ENCODE results near the gene CAPN12.
A peak's percentile ranks its signal among the peaks of the same experiment; 100 is the strongest.
"Not testable (repeated sequence)": the region's sequence is repeated elsewhere in the genome, so short reads cannot be mapped to it uniquely, and the experiment has no call there.

CAPN12 gene

GRCh38 chr19:38770949-38771275, 26.6 kb upstream of the CAPN12 start:
- DNase-seq: not testable (repeated sequence)

- not testable (repeated sequence) for DNase-seq
These were observed 26.1 kb upstream of the CAPN12 start for GRCh38 chr19:38770228-38770948.

- peak; percentile 51 for DNase-seq
These were observed 25.4 kb upstream of the CAPN12 start for GRCh38 chr19:38769635-38770211.

- no peak for DNase-seq
These were observed 22.2 kb upstream of the CAPN12 start for GRCh38 chr19:38766276-38767047.

DNA sequence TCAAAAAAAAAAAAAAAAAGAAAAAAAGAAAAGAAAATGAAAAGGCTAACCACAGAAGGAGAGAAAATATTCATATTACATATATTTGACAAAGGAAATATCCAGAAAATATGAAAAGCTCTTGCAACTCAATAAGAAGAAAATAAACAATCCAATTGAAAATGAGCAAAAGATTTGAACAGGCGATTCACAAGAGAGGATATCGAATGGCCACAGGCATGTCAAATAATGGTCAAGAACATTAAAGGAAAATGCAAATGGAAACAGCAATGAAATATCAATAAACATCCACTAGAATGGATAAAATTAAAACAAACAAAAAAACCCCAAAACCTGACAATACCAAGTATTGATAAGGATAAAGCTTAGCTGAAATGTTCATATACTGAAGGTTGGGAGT, 20.9 kb upstream of the CAPN12 start:
- DNase-seq: no peak

DNA sequence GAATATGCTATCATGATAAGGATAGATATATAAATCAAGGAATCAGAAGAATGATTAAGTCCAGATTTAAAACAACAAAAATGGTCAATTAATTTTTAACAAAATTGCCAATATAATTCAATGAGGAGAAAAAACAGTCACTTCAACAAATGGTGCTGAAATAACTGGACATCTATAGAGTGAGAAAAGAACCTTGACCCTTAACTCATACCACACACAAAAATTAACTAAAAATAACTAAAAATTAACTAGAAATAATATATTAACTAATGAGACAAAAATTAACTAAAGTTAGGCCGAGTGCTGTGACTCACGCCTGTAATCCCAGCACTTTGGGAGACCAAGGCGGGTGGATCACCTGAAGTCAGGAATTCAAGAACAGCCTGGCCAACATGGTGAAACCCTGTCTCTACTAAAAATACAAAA, 19.5 kb upstream of the CAPN12 start:
- DNase-seq: no peak

DNA sequence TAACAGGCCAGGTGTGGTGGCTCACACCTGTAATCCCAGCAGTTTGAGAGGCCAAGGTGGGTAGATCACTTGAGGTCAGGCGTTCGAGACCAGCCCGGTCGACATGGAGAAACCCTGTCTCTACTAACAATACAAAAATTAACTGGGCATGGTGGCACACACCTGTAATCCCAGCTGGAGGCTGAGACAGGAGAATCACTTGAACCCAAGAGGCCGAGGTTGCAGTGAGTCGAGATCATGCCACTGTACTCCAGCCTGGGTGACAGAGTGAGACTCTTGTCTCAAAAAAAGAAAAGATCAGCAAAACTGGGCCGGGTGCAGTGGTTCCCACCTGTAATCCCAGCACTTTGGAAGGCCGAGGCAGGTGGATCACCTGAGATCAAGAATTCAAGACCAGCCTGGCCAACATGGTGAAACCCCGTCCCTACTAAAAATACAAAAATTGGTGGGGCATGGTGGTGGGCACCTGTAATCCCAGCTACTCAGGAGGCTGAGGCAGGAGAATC, 17.7 kb upstream of the CAPN12 start:
- not testable (repeated sequence) for DNase-seq

- DNase-seq: not testable (repeated sequence)
These were observed 16.7 kb upstream of the CAPN12 start for GRCh38 chr19:38760805-38761517.

DNA sequence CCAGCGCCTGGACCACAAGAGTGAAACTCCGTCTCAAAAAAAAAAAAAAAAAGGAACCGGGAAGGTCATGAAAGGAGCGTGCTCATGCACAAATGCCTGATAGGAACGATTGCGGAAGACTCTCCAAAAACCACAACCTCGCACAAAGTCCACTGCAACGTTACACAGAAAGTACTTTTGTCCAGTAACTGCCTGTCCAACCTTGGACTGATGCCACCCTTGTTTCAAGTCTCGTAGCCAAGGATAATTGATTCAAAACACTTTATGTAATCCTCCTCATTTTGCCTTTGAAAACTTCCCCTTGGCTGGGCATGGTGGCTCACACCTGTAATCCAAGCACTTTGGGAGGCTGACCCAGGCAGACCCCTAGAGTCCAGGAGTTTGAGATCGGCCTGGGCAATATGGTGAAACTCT, 15.3 kb upstream of the CAPN12 start:
- DNase-seq: peak; percentile 68

DNA sequence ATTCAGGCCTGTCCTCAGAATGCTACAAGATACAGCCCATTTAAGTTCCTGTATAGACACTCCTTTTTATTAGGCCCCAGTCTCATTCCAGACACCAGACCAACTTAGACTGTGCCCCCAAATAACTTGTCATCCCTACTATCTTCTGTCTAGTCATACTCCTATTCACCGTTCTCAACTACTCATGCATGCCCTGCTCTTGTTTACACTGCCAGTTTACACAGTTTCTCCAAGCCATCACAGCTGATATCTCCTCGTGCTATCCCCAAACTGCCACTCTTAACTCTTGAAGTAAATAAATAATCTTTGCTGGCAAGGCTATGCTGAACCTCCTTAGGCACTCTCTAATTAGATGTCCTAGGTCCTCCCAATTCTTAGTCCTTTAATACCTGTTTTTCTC, 9.9 kb upstream of the CAPN12 start:
- DNase-seq: not testable (repeated sequence)

DNA sequence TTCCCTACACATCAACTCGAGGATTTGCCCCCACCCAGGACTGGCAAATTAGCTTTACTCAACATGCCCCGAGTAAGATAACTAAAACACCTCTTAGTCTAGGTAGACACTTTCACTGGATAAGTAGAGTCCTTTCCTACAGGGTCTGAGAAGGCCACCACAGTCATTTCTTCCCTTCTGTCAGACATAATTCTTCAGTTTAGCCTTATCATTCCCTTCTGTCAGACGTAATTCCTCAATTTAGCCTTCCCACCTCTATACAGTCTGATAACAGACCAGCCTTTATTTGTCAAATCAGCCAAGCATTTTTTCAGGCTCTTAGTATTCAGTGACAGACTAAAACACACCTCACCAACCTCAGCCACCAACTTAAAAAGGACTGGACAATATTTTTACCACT, 9.5 kb upstream of the CAPN12 start:
- peak; percentile 16 for DNase-seq

DNA sequence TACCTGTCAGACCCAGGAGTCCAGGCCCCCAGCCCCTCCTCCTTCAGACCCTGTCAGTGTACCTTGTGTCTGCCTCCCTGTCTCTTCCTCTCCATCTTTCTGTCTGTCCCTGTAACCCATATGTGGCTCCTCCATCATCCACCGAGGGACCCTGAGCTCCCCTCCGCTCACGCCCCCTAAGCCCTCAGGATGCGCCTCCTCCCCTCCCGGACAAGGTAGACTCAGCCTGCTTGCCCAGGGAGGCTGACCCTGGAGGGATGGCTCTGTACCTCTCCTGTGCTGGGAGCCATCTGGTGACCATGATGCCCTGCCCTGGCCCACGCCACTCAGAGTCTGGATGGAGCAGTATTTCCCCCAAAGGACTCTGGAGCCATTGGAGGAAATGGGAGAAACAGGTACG, 1.0 kb upstream of the CAPN12 start:
- no peak for DNase-seq

- DNase-seq: no peak
These were observed 600 bp upstream of the CAPN12 start for GRCh38 chr19:38744874-38745273.

DNA sequence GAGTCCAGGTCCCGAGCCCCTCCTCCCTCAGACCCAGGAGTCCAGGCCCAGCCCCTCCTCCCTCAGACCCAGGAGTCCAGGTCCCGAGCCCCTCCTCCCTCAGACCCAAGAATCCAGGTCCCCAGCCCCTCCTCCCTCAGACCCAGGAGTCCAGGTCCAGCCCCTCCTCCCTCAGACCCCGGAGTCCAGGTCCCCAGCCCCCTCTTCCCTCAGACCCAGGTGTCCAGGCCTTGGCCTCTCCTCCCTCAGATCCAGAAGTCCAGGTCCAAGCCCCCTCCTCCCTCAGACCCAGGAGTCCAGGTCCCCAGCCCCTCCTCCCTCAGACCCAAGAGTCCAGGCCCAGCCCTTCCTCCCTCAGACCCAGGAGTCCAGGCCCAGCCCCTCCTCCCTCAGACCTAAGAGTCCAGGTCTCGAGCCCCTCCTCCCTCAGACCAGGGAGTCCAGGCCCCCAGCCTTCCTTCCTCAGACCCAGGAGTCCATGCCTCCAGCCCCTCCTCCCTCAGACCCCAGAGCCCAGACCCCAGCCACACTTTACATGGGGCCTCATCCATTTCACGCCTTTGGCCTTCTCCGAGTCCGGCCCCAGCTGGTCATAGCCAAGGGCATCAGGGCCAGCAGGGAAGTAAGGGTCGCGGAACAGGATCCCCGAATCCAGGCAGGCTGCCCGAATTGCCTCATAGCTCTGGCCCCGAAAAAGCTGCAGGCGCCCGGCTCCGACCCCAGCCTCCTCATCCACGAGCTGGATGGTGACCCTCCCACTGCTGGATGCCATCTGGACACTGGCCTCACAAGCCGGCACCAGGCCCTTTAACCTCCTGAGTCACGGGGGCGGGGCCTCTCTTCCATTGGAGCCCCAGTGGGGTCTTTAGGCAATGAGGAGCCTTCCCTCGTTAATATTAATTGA, 628 bp downstream of the CAPN12 start:
- no peak for DNase-seq

DNA sequence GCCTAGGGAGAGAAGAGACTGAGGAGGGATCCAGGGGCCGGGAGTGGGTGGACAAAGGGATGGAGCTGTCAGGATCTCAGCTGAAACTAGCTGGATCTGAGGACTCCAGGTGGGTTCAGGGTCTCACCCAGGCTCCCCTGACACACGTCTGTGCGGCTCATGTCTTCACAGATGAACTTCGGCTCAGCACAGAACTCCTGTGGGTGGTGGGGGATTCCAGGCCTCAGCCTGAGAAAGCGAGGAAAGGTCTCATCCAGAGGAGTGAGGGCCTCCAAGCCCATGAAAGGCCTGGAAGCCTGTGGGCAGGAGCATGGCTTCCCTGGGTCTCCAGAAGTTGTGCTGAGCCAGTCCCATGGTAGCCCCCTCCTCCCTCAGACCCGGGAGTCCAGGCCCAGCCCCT, 1.4 kb downstream of the CAPN12 start:
- no peak for DNase-seq

DNA sequence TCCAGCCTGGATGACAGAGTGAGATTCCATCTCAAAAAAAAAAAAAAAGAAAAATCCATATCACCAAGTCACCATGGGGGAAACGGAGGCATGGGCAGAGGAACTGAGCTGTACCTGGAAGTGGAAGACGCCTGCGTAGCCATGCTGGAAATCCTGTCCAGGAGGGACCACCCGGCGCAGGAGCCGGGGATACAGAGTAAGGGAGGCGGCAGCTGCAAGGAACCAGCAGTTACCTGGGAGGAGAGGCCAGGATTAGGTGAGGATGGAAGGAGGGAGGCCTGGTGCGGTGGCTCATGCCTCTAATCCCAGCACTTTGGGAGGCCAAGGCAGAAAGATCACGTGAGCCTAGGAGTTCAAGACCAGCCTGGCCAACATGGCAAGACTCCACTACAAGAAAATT, 2.0 kb downstream of the CAPN12 start:
- DNase-seq: no peak

DNA sequence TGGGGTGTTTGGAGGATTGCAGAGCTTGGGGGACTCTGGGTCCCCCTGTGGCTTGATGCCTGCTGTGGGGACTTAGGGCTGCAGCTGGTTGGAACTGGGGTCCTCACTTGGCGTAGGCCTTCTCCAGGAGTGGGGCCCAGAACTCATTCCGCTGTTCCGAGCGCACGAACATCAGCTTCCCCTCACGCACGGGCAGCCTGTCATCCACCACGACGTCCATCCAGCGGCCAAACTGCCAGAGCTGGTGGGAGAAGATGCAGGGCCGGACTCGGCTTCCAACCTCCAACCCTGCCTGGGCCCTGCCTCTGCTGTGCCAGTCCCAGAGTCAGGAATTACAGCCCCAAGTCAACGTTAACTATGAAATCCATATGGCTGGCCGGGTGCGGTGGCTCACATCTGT, 2.6 kb downstream of the CAPN12 start:
- DNase-seq: no peak

DNA sequence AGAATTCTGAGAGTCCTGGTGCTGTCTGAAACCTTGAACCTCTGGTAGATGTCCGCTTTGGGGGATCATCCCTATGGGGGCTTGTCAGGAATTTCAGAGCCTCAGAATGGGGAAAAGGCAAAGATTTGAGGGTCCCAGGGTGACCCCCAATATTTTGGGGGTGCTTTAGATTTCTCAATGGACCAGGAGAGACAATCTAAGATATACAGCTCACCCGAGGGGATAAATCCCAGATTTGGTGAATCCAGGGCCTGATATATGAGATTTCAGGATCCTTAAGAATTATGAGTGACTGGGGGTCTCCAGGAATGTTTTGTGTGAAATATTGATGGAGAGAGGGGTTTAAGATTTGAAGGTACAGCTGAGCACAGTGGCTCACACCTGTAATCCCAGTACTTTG, 3.3 kb downstream of the CAPN12 start:
- DNase-seq: no peak

DNA sequence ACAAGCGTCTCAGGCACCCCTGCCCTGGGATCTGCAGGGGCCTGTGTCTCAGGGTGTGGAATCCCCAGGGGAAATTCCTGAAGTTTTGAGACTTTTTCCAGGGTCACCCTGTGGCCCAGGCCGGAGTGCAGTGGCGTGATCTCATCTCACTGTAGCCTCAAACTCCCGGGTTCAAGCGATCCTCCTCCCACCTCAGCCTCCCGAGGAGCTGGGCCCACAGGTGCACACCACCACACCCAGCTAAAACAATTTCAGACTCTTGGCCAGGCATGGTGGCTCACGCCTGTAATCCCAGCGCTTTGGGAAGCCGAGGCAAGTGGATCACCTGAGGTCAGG, 4.0 kb downstream of the CAPN12 start:
- DNase-seq: no peak

GRCh38 chr19:38739440-38740256, 4.6 kb downstream of the CAPN12 start:
- DNase-seq: no peak

DNA sequence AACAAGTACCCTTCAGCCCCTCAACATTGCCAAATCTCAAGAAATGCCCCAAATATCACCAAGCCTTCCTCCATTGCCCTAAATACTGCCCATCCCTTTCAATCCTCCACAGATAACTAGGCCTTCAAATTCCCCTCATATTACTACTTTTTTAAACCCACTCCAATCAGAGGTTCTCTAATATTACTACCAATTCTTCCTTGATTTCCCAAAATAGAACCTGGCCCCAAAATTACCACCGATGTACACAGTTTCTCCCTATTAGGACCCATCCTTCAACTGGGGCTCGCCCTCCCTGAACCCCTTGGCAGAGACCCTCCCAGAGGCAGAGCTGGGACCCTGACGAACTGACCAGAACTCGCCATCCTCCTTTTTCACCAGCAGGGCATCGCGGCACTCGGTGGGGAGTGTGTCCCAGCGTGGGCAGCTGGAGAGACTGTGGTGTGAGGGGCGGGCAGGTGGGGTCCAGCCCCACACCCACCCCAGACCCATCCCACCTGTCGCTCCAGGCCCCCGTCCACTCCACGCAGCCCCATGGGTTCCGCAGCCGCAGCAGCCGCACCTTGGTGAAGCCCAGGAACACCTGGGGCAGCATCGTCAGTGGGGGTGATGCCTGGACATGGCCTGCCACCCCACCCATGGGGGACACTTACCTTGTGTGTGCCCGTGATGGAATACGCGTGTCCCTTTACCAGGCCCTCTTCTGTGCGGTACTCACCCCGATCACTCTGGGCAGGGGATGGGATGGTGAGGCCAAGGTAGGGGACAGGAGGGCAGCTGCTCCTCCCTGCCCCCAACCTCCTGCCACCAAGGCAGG, 6.1 kb downstream of the CAPN12 start:
- no peak for DNase-seq
